ENCODE measurements around the gene FBXO36.
A peak's percentile ranks its signal among the peaks of the same experiment; 100 is the strongest.

Gene FBXO36

GRCh38 chr2:230053753-230054478 is 131.6 kb downstream of the FBXO36 start:
- peak; percentile 81 for ATAC-seq
- no peak for TF ChIP-seq PATZ1 (CRISPR knock-in tag; IDR thresholded peaks at IDR 0.05; ENCODE audit: borderline replicate concordance)
- TF ChIP-seq TCF4 (CRISPR knock-in tag; IDR thresholded peaks at IDR 0.05; ENCODE audit: borderline replicate concordance): no peak
- no peak for TF ChIP-seq ZNF8 (CRISPR knock-in tag; IDR thresholded peaks at IDR 0.05)
- no peak for TF ChIP-seq TOX (CRISPR knock-in tag; IDR thresholded peaks at IDR 0.05; ENCODE audit: borderline replicate concordance)
- TF ChIP-seq ZNF70 (CRISPR knock-in tag; IDR thresholded peaks at IDR 0.05): no peak
- TF ChIP-seq CSRNP3 (CRISPR knock-in tag; IDR thresholded peaks at IDR 0.05): no peak
- no peak for TF ChIP-seq ZFP30 (CRISPR knock-in tag; IDR thresholded peaks at IDR 0.05)

GRCh38 chr2:230060672-230061293 is 138.5 kb downstream of the FBXO36 start:
- no peak for ATAC-seq
- TF ChIP-seq ZNF565 (CRISPR knock-in tag; conservative IDR thresholded peaks at IDR 0.05; ENCODE audit: low read depth) (no peak), ZFP30 (CRISPR knock-in tag; IDR thresholded peaks at IDR 0.05) (no peak), ZNF8 (CRISPR knock-in tag; IDR thresholded peaks at IDR 0.05) (no peak), ZNF70 (CRISPR knock-in tag; IDR thresholded peaks at IDR 0.05) (no peak), PATZ1 (CRISPR knock-in tag; IDR thresholded peaks at IDR 0.05; ENCODE audit: borderline replicate concordance) (no peak), ISL1 (CRISPR knock-in tag; IDR thresholded peaks at IDR 0.05) (no peak), ZC3H10 (CRISPR knock-in tag; IDR thresholded peaks at IDR 0.05) (no peak), OSR1 (CRISPR knock-in tag; IDR thresholded peaks at IDR 0.05) (no peak), GLIS3 (CRISPR knock-in tag; IDR thresholded peaks at IDR 0.05) (no peak), TCF4 (CRISPR knock-in tag; IDR thresholded peaks at IDR 0.05; ENCODE audit: borderline replicate concordance) (no peak), TSHZ2 (CRISPR knock-in tag; IDR thresholded peaks at IDR 0.05) (no peak), CSDC2 (CRISPR knock-in tag; IDR thresholded peaks at IDR 0.05) (no peak)

Data from SK-N-SH treated with all-trans-retinoic acid at 6 μM for 48 hours (cell line).